GM13977 (cell line): ENCODE measurements around the gene IL17REL.

Experiments used
- DNase-seq: peaks from one replicate; pipeline ENCODE4 v3.0.0; 2012; ENCODE audit warnings: low spot score
- CTCF ChIP-seq: IDR thresholded peaks from 2 replicates; pipeline ENCODE4 v1.5.1; 2012; ENCODE audit warnings: mild to moderate bottlenecking, control low read depth; ENCODE audit not compliant: insufficient read depth; ENCODE audit errors: extremely low read depth, missing control alignments
- in situ Hi-C: fragments of 300-500 bp; cut with MboI; formaldehyde crosslinking; loops from one replicate; pipeline ENCODE4 v1.12.0; 2022; ENCODE audit warnings: low sequenced_read_pairs, low pct_unique_long_range_greater_than_20kb, mixed read lengths, inconsistent platforms; ENCODE audit not compliant: unreplicated experiment

IL17REL gene

GRCh38 chr22:49997932-49998717, 14.4 kb downstream of the IL17REL start:
- TF ChIP-seq CTCF, result no peak
- in situ Hi-C loops, result no loop called here
- no peak for DNase-seq

- in situ Hi-C loops, result no loop called here
- TF ChIP-seq CTCF, result no peak
- DNase-seq, result no peak
These were observed 15.3 kb downstream of the IL17REL start for GRCh38 chr22:49997251-49997599.

- TF ChIP-seq CTCF, result no peak
- in situ Hi-C loops, result no loop called here
These were observed 15.9 kb downstream of the IL17REL start for GRCh38 chr22:49996518-49997250.

GRCh38 chr22:49996119-49996517, 16.4 kb downstream of the IL17REL start:
- TF ChIP-seq CTCF, result no peak
- in situ Hi-C loops, result no loop called here
- no peak for DNase-seq

More at GRCh38 chr22:49996518-49997250, 15.9 kb downstream of the IL17REL start:
- no peak for DNase-seq

GRCh38 chr22:49995361-49996118, 17.0 kb downstream of the IL17REL start:
- DNase-seq, result no peak

More at GRCh38 chr22:49995361-49996118, 17.0 kb downstream of the IL17REL start:
- TF ChIP-seq CTCF, result no peak
- in situ Hi-C loops, result no loop called here
